HG03095 (cell line): Measurements from ENCODE around the gene RHOXF2B.
"Not testable (repeated sequence)": the region's sequence is repeated elsewhere in the genome, so short reads cannot be mapped to it uniquely, and the experiment has no call there.

Experiments used
- ATAC-seq: cut with Tn5 transposase; IDR thresholded peaks from one replicate; pipeline ENCODE4 v1.9.1; 2021; ENCODE audit warnings: moderate library complexity; ENCODE audit not compliant: unreplicated experiment

RHOXF2B gene

GRCh38 chrX:120077590-120077989 lies at the start of gene RHOXF2B:
Gene RHOXF2B (minus strand): TSS chrX:120077690. CDS start chrX:120077552, 138 bp downstream.
- not testable (repeated sequence) for ATAC-seq

- ATAC-seq = no peak
Measured at GRCh38 chrX:120125444-120125843, 48.0 kb upstream of the RHOXF2B start.

GRCh38 chrX:120120223-120120622 lies 42.7 kb upstream of the RHOXF2B start:
- ATAC-seq = no peak

- no peak for ATAC-seq
Measured at GRCh38 chrX:120115438-120115963, 38.0 kb upstream of the RHOXF2B start, which contains the start of gene RHOXF1. Gene RHOXF1 (minus strand): TSS chrX:120115913. CDS start chrX:120115862, 51 bp downstream.

- ATAC-seq = no peak
Measured at GRCh38 chrX:120111611-120112010, 34.1 kb upstream of the RHOXF2B start.

GRCh38 chrX:120109378-120109777 lies 31.9 kb upstream of the RHOXF2B start:
- no peak for ATAC-seq

GRCh38 chrX:120104707-120105106 lies 27.2 kb upstream of the RHOXF2B start:
- not testable (repeated sequence) for ATAC-seq

- not testable (repeated sequence) for ATAC-seq
Measured at GRCh38 chrX:120101057-120101456, 23.6 kb upstream of the RHOXF2B start.

GRCh38 chrX:120090208-120090607 lies 12.7 kb upstream of the RHOXF2B start:
- ATAC-seq = no peak

GRCh38 chrX:120087289-120088017 lies 10.0 kb upstream of the RHOXF2B start:
- ATAC-seq = no peak

GRCh38 chrX:120085553-120086185 lies 8.2 kb upstream of the RHOXF2B start:
- not testable (repeated sequence) for ATAC-seq

- not testable (repeated sequence) for ATAC-seq
Measured at GRCh38 chrX:120066169-120066568, 11.3 kb downstream of the RHOXF2B start.

GRCh38 chrX:120042712-120043111 lies 34.8 kb downstream of the RHOXF2B start:
- ATAC-seq = not testable (repeated sequence)

GRCh38 chrX:120042247-120042646 lies 35.2 kb downstream of the RHOXF2B start:
- peak; percentile 90 for ATAC-seq

GRCh38 chrX:120040176-120040575 lies 37.3 kb downstream of the RHOXF2B start:
- not testable (repeated sequence) for ATAC-seq

GRCh38 chrX:120039087-120039733 lies 38.3 kb downstream of the RHOXF2B start:
- ATAC-seq = not testable (repeated sequence)

- ATAC-seq = no peak
Measured at GRCh38 chrX:120036704-120037103, 40.8 kb downstream of the RHOXF2B start.

- ATAC-seq = peak; percentile 93
Measured at GRCh38 chrX:120035522-120036309, 41.8 kb downstream of the RHOXF2B start.

GRCh38 chrX:120029354-120029753 lies 48.1 kb downstream of the RHOXF2B start:
- no peak for ATAC-seq

- no peak for ATAC-seq
Measured at GRCh38 chrX:120023259-120023658, 54.2 kb downstream of the RHOXF2B start.

GRCh38 chrX:120022763-120023162 lies 54.7 kb downstream of the RHOXF2B start:
- ATAC-seq = no peak
